Heart right ventricle (tissue), 16 donors: ENCODE results near the gene ALG9. TPM values are rescaled to one million over a fixed set of nuclear protein-coding genes. Genes with fewer than 3 reads are reported as not detected.
A peak's percentile ranks its signal among the peaks of the same experiment; 100 is the strongest.
"Not testable (repeated sequence)": the region's sequence is repeated elsewhere in the genome, so short reads cannot be mapped to it uniquely, and the experiment has no call there.

Experiments
- ATAC-seq, 8 donors: fragments of 200-7000 bp; cut with Tn5 transposase; one replicate each; pipeline ENCODE4 v1.9.1; 2020; ENCODE audit warnings: mild to moderate bottlenecking in 8 of 8, moderate library complexity in 8 of 8, moderate number of reproducible peaks in 1 of 8
- DNase-seq, 2 donors: peaks; one replicate each; pipeline ENCODE4 v3.0.0-alpha.2; 2020
- H3K27ac ChIP-seq, 10 donors: fragments of 200-600 bp; sonication (generic) in 2 of 10; one replicate each; pipeline versions ENCODE4 v1.5.0 to v1.8.0; 2020 to 2022; ENCODE audit warnings: mild to moderate bottlenecking in 3 of 10
- H3K27me3 ChIP-seq, 7 donors: fragments of 200-600 bp; one replicate each; pipeline ENCODE4 v1.8.0; 2021 to 2022; ENCODE audit warnings: mild to moderate bottlenecking in 2 of 7
- H3K36me3 ChIP-seq, 9 donors: fragments of 200-600 bp; sonication (generic) in 1 of 9; one replicate each; pipeline versions ENCODE4 v1.5.0 to v1.8.0; 2020 to 2022; ENCODE audit warnings: mild to moderate bottlenecking in 2 of 9
- H3K4me1 ChIP-seq, 9 donors: fragments of 200-600 bp; sonication (generic) in 1 of 9; one replicate each; pipeline versions ENCODE4 v1.5.0 to v1.8.0; 2020 to 2022; ENCODE audit warnings: mild to moderate bottlenecking in 4 of 9
- H3K4me3 ChIP-seq, 10 donors: fragments of 200-600 bp; sonication (generic) in 2 of 10; one replicate each; pipeline versions ENCODE4 v1.5.0 to v1.8.0; 2020 to 2022; ENCODE audit warnings: mild to moderate bottlenecking in 7 of 10, moderate library complexity in 2 of 10
- H3K9me3 ChIP-seq, 11 donors: fragments of 200-600 bp in 10 of 11; sonication (generic) in 2 of 11; one replicate each; pipeline versions ENCODE4 v1.5.0 to v1.8.0; 2013 to 2022; ENCODE audit warnings: mild to moderate bottlenecking in 2 of 11, control low read depth in 1 of 11, moderate library complexity in 1 of 11
- WGBS, 2 donors: extraction: QIAGEN DNeasy Blood & Tissue Kit; methylation state at CpG; one replicate each; pipeline ENCODE4 v1.1.7; 2013; ENCODE audit warnings: inconsistent platforms in 1 of 2; 5-methylcytosine and 5-hydroxymethylcytosine counted together
- intact Hi-C, 10 donors: fragments of 100-400 bp; cut with DNase I; formaldehyde crosslinking; loops; one replicate each; pipeline versions ENCODE4 v1.11.1 to v1.14.2; 2022
- polyA plus RNA-seq, 2 donors: library from polyadenylated mRNA; stranded (reverse); fragments of 200-250 nt; gene quantifications; one replicate each; pipeline ENCODE4 v1.2.3, GENCODE V29; 2013
- total RNA-seq, 10 donors: library from RNA; stranded (reverse); fragmentation: NEBNext Ultra II Directional in 3 of 10; extraction: Animal tissue kit (Norgen Biotek cat#: 25700) in 3 of 10; gene quantifications; one replicate each; pipeline versions ENCODE4 v1.2.1 to v1.2.4, GENCODE V29; 2021 to 2023
- TF ChIP-seq, protein P1 (sequence below), 9 donors: fragments of 200-600 bp; sonication (generic) in 2 of 9; IDR thresholded peaks; one replicate each; pipeline versions ENCODE4 v1.5.0 to v1.8.0; 2021 to 2022; ENCODE audit warnings: antibody characterized with exemption in 9 of 9, mild to moderate bottlenecking in 5 of 9, moderate library complexity in 1 of 9
- donor health status: Arrhythmogenic right ventricular cardiomyopathy.
- donor health status: ischemic (EF 13 %, LVEDD 7.1; RV severe dilation, severe dysfunction).
- donor health status: healthy with polysubstance abuse.
- donor health status: DM: no; HTN: yes; CAD: no.
- donor health status: DM: no; HTN: no; CAD: no.
- donor health status: ischemic (EF 25% LVEDD 6.9; RV normal size, moderate dysfunction).
- donor health status: ischemic (EF 25% LVEDD 5.7; RV mildly dilated, moderate dysfunction).
- donor health status: healthy.
- donor health status: DM: yes; HTN: yes; CAD: no.
- donor health status: Ischemic cardiomyopathy.
- donor health status: ischemic (EF 35%, LVEDD 5.7; RV mildly dilated, moderate dysfunction).
- donor health status: nonischemic (EF 11% LVEDD 7.7; RV severe dilation, severe dysfunction).
- donor health status: DM: yes; HTN: yes; CAD: no.
- donor health status: PGD.
- donor health status: ischemic (EF 29% LVEDD 5.4; RV normal size, mild dysfunction).
- donor health status: nonischemic (EF 23%, LVEDD 6.1; RV moderate dilation, normal function).

The ALG9 gene
- total and polyA plus RNA-seq, 12 donors, result 12.8 to 26.5 (median 18.5) TPM

DNA sequence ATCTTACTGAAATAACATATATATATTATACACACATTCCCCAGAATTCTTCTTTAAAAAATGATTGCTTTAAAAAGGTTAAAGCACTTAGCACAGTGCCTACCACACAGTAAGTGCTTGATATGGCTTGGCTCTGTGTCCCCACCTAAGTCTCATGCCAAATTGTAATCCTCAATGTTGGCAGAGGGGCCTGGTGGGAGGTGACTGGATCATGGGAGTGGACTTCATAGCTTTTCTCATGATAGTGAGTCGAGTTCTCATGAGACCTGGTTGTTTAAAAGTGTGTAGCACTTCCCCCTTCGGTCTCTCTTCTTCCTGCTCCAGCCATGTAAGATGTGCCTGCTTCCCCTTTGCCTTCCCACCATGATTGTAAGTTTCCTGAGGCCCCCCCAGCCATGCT lies 34.0 kb upstream of the ALG9 start:
- peaks cover 0 to 32% (median 18%) of the 10 kb centered on the region in 9 donors for H3K36me3 ChIP-seq
- H3K27ac ChIP-seq, result peak overlapping the region in 6 of 10 donors; percentile 5 to 98 (median 42)
- WGBS, 2 donors, result 17 to 29% methylated on average over 2 of the region's 2 CpGs
- H3K4me3 ChIP-seq, result no peak overlapping the region
- TF ChIP-seq, protein P1, sequence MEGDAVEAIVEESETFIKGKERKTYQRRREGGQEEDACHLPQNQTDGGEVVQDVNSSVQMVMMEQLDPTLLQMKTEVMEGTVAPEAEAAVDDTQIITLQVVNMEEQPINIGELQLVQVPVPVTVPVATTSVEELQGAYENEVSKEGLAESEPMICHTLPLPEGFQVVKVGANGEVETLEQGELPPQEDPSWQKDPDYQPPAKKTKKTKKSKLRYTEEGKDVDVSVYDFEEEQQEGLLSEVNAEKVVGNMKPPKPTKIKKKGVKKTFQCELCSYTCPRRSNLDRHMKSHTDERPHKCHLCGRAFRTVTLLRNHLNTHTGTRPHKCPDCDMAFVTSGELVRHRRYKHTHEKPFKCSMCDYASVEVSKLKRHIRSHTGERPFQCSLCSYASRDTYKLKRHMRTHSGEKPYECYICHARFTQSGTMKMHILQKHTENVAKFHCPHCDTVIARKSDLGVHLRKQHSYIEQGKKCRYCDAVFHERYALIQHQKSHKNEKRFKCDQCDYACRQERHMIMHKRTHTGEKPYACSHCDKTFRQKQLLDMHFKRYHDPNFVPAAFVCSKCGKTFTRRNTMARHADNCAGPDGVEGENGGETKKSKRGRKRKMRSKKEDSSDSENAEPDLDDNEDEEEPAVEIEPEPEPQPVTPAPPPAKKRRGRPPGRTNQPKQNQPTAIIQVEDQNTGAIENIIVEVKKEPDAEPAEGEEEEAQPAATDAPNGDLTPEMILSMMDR (IDR thresholded peaks at IDR 0.05), result no peak
- no peaks in the 10 kb centered on the region for H3K9me3 ChIP-seq
- DNase-seq, result peak in 1 of 2 donors; percentile 36
- ATAC-seq, result peak in 7 of 8 donors; percentile 46 to 68 (median 60)
- intact Hi-C loops, result no loop called here
- no peaks in the 10 kb centered on the region for H3K4me1 ChIP-seq
- peaks cover 0 to 3% (median 0%) of the 10 kb centered on the region in 7 donors for H3K27me3 ChIP-seq

DNA sequence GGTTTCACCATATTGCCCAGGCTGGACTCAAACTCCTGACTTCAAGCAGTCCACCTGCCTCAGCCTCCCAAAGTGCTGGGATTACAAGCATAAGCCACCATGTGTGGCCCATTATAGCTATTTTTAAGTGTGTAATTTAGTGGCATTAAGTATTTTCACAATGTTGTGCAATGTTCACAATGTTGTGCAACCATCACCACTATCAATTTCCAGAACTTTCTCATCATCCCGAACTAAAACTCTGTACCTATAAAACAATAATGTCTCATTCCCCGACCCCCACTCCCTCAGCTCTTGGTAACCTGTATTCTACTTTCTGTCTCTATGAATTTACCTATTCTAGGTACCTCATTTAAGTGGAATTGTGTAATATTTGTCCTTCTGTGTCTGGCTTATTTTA lies 15.5 kb upstream of the ALG9 start:
- TF ChIP-seq, protein P1 (IDR thresholded peaks at IDR 0.05), result no peak
- Histone ChIP-seq H3K9me3 (peaks cover 0 to 2% (median 0%) of the 10 kb centered on the region in 11 donors), H3K27ac (no peak overlapping the region), H3K4me3 (no peak overlapping the region), H3K4me1 (no peaks in the 10 kb centered on the region), H3K36me3 (peaks cover 0 to 17% (median 0%) of the 10 kb centered on the region in 9 donors), H3K27me3 (no peaks in the 10 kb centered on the region)
- DNase-seq, result no peak
- no peak for ATAC-seq
- intact Hi-C loops, result no loop called here
- 88 to 94% methylated on average over 2 of the region's 2 CpGs for WGBS, 2 donors

DNA sequence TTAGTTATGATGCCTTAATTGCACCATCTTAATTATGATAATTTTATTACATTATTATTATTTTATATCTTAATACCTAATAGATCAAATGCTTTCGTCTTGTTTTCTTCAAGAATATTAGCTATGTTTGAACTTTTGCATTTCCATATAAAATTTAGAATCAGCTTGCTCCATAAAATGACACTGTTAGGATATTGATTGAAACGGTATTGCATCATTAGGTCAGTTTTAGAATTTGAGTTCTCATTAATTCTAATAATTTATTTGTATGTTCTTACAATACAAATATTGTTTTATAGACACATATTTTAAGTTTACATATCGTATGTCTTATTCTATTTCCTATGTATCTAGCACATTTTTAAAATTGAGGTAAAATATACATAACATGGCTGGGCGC lies 14.7 kb upstream of the ALG9 start:
- DNase-seq (no peak), ATAC-seq (no peak)
- intact Hi-C loops, result no loop called here
- H3K9me3 ChIP-seq, result no peaks in the 10 kb centered on the region
- no peaks in the 10 kb centered on the region for H3K4me1 ChIP-seq
- H3K27ac ChIP-seq, result no peak overlapping the region
- no peaks in the 10 kb centered on the region for H3K27me3 ChIP-seq
- H3K36me3 ChIP-seq, result peaks cover 0 to 17% (median 0%) of the 10 kb centered on the region in 9 donors
- no peak overlapping the region for H3K4me3 ChIP-seq
- TF ChIP-seq, protein P1 (IDR thresholded peaks at IDR 0.05), result no peak
- 92 to 94% methylated on average over 4 of the region's 4 CpGs for WGBS, 2 donors

DNA sequence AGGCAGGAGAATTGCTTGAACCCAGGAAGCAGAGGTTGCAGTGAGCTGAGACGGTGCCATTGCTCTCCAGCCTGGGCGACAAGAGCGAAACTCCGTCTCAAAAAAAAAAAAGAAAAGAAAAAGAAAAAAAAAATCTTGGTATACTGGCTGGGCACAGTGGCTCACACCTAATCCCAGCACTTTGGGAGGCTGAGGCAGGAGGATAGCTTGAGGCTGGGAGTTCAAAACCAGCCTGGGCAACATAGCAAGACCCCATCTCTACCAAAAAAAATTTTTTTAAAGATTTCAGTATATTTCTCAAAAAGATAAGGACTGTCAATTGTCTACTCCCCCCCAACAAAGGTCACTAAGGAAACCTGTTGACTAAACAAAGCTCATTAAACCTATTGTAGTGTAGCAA lies 13.7 kb upstream of the ALG9 start:
- intact Hi-C loops, H3K4me1 ChIP-seq, H3K9me3 ChIP-seq, H3K27me3 ChIP-seq, H3K4me3 ChIP-seq, DNase-seq, H3K27ac ChIP-seq, ATAC-seq: not testable (repeated sequence)
- 66 to 82% methylated on average over 4 of the region's 4 CpGs for WGBS, 2 donors
- H3K36me3 ChIP-seq, result peaks cover 0 to 17% (median 0%) of the 10 kb centered on the region in 9 donors

DNA sequence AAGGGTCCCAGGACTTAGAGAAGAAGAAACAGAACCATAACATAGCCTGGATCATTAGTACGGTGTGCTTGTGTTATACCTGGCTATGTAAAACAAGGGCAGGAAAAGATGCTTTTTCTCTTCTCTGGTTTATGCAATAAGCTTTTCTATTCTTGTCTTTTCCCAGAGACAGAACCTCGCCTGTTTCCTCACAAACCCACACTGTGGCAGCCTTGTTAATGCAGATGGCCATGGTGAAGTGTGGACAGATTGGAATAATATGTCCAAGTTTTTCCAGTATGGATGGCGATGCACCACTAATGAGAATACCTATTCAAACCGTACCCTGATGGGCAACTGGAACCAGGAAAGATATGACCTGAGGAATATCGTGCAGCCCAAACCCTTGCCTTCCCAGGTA lies 10.8 kb upstream of the ALG9 start:
- H3K4me1 ChIP-seq, result peaks cover 0 to 23% (median 19%) of the 10 kb centered on the region in 9 donors
- intact Hi-C loops, result loop anchor here in 2 of 10 donors (5.0 kb wide), 2 partner anchors 45 to 110 kb away; no protein-coding TSS in a partner anchor

More for the DNA sequence above, 10.8 kb upstream of the ALG9 start:
- TF ChIP-seq, protein P1 (IDR thresholded peaks at IDR 0.05), result no peak
- no peaks in the 10 kb centered on the region for H3K9me3 ChIP-seq
- WGBS, 2 donors, result 79 to 81% methylated on average over 5 of the region's 5 CpGs
- H3K36me3 ChIP-seq, result peaks cover 0 to 17% (median 0%) of the 10 kb centered on the region in 9 donors
- ATAC-seq (no peak), DNase-seq (no peak)
- no peak overlapping the region for H3K27ac ChIP-seq
- no peak overlapping the region for H3K4me3 ChIP-seq
- no peaks in the 10 kb centered on the region for H3K27me3 ChIP-seq
